SK-N-SH treated with all-trans-retinoic acid at 6 μM for 48 hours (cell line): ENCODE data around the gene KCNJ18.
"Not testable (repeated sequence)": the region's sequence is repeated elsewhere in the genome, so short reads cannot be mapped to it uniquely, and the experiment has no call there.

Source experiments
- ARNTL ChIP-seq: fragments of 450-650 bp; formaldehyde crosslinking; IDR thresholded peaks from 2 replicates; pipeline ENCODE4 v1.5.0; 2020; ENCODE audit warnings: low read depth, mild to moderate bottlenecking, moderate library complexity, borderline replicate concordance
- ZFP30 ChIP-seq: fragments of 450-650 bp; formaldehyde crosslinking; IDR thresholded peaks from 2 replicates; pipeline ENCODE4 v1.5.0; 2022; ENCODE audit warnings: mild to moderate bottlenecking, moderate library complexity
- TF ChIP-seq, protein P1 (sequence below): fragments of 250-450 bp; sonication (Bioruptor Pico); IDR thresholded peaks from 2 replicates; pipeline ENCODE4 v1.8.0; 2020; ENCODE audit warnings: mild to moderate bottlenecking, moderate library complexity, borderline replicate concordance

DNA sequence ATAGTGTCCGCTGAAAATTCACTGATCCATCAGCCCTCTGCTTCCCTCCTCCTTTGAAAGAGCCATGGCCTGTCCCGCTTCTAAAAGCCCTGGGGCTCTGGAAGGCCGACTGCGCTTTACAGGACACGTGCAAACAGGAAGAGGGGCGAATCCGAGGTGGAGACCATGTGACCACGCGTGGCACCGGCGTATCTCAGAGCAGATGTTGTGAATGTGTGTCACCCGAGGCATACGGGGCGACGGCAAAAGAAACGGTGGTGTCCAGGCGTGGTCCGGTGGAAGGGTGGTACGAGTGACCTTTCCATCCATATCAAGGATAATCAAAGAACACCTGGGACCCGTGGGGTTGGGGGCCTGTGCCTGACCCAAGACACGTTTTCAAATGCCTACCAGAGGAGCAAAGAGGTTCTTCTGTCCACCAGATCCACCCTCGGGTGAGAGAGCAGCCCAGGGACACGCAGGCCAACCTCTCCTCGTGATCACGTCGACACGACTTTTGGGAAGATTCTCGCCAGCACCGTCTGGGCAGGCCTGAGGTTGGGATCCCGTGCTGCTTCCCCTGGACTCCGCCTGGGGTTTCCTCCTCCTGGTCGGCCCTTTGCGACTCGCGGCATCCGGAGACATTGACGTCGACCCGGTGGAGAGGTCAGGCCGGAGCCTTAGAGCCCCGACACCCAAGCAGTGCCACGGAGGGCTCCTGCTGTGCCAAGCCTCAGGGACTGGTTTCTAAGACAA lies 7.1 kb upstream of the KCNJ18 start:
- not testable (repeated sequence) for TF ChIP-seq ARNTL, ZFP30 (CRISPR knock-in tag)
- TF ChIP-seq, protein P1, sequence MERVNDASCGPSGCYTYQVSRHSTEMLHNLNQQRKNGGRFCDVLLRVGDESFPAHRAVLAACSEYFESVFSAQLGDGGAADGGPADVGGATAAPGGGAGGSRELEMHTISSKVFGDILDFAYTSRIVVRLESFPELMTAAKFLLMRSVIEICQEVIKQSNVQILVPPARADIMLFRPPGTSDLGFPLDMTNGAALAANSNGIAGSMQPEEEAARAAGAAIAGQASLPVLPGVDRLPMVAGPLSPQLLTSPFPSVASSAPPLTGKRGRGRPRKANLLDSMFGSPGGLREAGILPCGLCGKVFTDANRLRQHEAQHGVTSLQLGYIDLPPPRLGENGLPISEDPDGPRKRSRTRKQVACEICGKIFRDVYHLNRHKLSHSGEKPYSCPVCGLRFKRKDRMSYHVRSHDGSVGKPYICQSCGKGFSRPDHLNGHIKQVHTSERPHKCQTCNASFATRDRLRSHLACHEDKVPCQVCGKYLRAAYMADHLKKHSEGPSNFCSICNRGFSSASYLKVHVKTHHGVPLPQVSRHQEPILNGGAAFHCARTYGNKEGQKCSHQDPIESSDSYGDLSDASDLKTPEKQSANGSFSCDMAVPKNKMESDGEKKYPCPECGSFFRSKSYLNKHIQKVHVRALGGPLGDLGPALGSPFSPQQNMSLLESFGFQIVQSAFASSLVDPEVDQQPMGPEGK (CRISPR knock-in tag), result not testable (repeated sequence)
